Measurements from ENCODE around the gene FUT9. TPM values are rescaled to one million over a fixed set of nuclear protein-coding genes. Genes with fewer than 3 reads are reported as not detected.

The FUT9 gene
- total and polyA plus RNA-seq, 2 of the 8 experiments (the other 6 are each of a cell fraction or from before 2014, with no cell fraction given) = 0.85 to 4.9 TPM

GRCh38 chr6:96211341-96211740 lies 195.6 kb downstream of the FUT9 start (continued):
- TF ChIP-seq CHD7 (IDR thresholded peaks at IDR 0.05; ENCODE audit: insufficient replicate concordance, low read length) (no peak), HDAC6 (IDR thresholded peaks at IDR 0.05; ENCODE audit: low read depth, low read length) (no peak), BRCA1 (IDR thresholded peaks at IDR 0.05; ENCODE audit: low read depth, low read length) (no peak), ASH2L (IDR thresholded peaks at IDR 0.05; ENCODE audit: low read length) (no peak), YY1 (IDR thresholded peaks at IDR 0.05; ENCODE audit: low read depth, low read length) (no peak), SIX5 (IDR thresholded peaks at IDR 0.05; ENCODE audit: low read depth, low read length) (no peak), KDM1A (IDR thresholded peaks at IDR 0.05; ENCODE audit: borderline replicate concordance, low read length) (no peak), SRF (IDR thresholded peaks at IDR 0.05; ENCODE audit: low read depth, low read length) (no peak), EP300 (IDR thresholded peaks at IDR 0.05; ENCODE audit: borderline replicate concordance in 1 of 2, low read depth in 2 of 2, low read length in 2 of 2) (no peak), CBX8 (IDR thresholded peaks at IDR 0.05; ENCODE audit: borderline replicate concordance, low read depth, low read length) (no peak), E2F6 (IDR thresholded peaks at IDR 0.05) (no peak), SP2 (IDR thresholded peaks at IDR 0.05; ENCODE audit: low read length) (no peak)
